ENCODE data around the gene SLC1A7. TPM values are rescaled to one million over a fixed set of nuclear protein-coding genes. Genes with fewer than 3 reads are reported as not detected.

The SLC1A7 gene
- polyA plus RNA-seq, 1 donor from 2014 or later, result not detected

DNA sequence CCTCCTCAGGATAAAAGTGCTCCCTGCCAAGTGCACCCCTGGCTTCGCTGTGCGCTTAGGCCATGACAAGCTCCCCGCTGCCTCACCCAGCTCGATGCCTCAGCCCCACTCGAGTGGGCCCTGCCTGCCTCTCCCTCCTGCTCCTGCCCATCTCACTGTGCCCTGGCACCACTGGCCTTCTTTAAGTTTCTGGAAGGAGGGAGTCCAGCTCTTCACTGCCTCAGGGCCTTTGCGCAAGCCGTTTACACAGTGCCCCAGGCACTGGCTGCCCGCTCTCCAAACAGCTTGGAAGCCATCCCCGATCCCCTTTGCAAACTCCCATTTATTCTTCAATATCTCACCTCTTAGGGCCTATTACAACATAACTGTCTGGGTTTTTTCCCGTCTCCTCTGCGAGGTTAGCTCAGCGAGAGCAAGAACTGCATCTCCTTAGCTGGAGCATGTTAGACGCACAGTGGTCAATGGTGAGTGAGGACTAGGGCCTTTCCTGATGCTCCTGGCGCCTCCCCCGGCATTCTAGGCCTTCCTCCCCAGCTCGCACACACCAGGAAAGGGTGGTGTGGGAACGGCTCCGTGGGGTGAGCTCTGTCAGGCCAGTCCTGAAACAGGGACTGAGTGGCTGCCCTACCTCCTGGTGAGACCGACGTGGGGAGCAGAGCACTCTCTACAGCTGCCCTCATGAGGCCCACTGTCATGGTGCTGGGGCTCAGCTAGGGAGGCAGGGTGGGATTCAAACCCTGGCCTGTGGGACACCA, 48.5 kb downstream of the SLC1A7 start:
- no peaks in the 10 kb centered on the region for H3K36me3 ChIP-seq (ENCODE audit: insufficient read depth, low read length)
- H3K9me3 ChIP-seq (ENCODE audit: low read length), result no peaks in the 10 kb centered on the region
- H4K20me1 ChIP-seq (ENCODE audit: insufficient read depth), result no peaks in the 10 kb centered on the region
- H3K27ac ChIP-seq (ENCODE audit: low read length), result no peak overlapping the region
- H2AFZ ChIP-seq (ENCODE audit: low read depth, low read length), result no peak overlapping the region
- no peak overlapping the region for H3K4me3 ChIP-seq (ENCODE audit: low read length)
- H3K27me3 ChIP-seq (ENCODE audit: insufficient read depth, low read depth, low read length), result no peaks in the 10 kb centered on the region
- no peaks in the 10 kb centered on the region for H3K9me2 ChIP-seq (ENCODE audit: insufficient read depth, low read length)
- no peak overlapping the region for H3K9ac ChIP-seq (ENCODE audit: low read length)
- no peak overlapping the region for H3K4me2 ChIP-seq (ENCODE audit: low read length)
- TF ChIP-seq MXI1 (conservative IDR thresholded peaks at IDR 0.05; ENCODE audit: poor library complexity, severe bottlenecking) (no peak), EP300 (conservative IDR thresholded peaks at IDR 0.05; ENCODE audit: poor library complexity, severe bottlenecking) (no peak), SMC3 (conservative IDR thresholded peaks at IDR 0.05; ENCODE audit: poor library complexity) (no peak), RAD21 (conservative IDR thresholded peaks at IDR 0.05) (no peak), TAF1 (IDR thresholded peaks at IDR 0.05; ENCODE audit: low read depth) (no peak), POLR2AphosphoS5 (IDR thresholded peaks at IDR 0.05) (no peak), EZH2 (IDR thresholded peaks at IDR 0.05; ENCODE audit: borderline replicate concordance, insufficient read depth, low read length, poor library complexity, severe bottlenecking) (no peak)
- TF ChIP-seq, protein P1, sequence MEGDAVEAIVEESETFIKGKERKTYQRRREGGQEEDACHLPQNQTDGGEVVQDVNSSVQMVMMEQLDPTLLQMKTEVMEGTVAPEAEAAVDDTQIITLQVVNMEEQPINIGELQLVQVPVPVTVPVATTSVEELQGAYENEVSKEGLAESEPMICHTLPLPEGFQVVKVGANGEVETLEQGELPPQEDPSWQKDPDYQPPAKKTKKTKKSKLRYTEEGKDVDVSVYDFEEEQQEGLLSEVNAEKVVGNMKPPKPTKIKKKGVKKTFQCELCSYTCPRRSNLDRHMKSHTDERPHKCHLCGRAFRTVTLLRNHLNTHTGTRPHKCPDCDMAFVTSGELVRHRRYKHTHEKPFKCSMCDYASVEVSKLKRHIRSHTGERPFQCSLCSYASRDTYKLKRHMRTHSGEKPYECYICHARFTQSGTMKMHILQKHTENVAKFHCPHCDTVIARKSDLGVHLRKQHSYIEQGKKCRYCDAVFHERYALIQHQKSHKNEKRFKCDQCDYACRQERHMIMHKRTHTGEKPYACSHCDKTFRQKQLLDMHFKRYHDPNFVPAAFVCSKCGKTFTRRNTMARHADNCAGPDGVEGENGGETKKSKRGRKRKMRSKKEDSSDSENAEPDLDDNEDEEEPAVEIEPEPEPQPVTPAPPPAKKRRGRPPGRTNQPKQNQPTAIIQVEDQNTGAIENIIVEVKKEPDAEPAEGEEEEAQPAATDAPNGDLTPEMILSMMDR (IDR thresholded peaks at IDR 0.05; ENCODE audit: poor library complexity, severe bottlenecking), result no peak
- TF ChIP-seq, protein P2, sequence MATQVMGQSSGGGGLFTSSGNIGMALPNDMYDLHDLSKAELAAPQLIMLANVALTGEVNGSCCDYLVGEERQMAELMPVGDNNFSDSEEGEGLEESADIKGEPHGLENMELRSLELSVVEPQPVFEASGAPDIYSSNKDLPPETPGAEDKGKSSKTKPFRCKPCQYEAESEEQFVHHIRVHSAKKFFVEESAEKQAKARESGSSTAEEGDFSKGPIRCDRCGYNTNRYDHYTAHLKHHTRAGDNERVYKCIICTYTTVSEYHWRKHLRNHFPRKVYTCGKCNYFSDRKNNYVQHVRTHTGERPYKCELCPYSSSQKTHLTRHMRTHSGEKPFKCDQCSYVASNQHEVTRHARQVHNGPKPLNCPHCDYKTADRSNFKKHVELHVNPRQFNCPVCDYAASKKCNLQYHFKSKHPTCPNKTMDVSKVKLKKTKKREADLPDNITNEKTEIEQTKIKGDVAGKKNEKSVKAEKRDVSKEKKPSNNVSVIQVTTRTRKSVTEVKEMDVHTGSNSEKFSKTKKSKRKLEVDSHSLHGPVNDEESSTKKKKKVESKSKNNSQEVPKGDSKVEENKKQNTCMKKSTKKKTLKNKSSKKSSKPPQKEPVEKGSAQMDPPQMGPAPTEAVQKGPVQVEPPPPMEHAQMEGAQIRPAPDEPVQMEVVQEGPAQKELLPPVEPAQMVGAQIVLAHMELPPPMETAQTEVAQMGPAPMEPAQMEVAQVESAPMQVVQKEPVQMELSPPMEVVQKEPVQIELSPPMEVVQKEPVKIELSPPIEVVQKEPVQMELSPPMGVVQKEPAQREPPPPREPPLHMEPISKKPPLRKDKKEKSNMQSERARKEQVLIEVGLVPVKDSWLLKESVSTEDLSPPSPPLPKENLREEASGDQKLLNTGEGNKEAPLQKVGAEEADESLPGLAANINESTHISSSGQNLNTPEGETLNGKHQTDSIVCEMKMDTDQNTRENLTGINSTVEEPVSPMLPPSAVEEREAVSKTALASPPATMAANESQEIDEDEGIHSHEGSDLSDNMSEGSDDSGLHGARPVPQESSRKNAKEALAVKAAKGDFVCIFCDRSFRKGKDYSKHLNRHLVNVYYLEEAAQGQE (IDR thresholded peaks at IDR 0.05; ENCODE audit: borderline replicate concordance), result no peak
- no peaks in the 10 kb centered on the region for H3K79me2 ChIP-seq (replicated peaks; ENCODE audit: insufficient read depth, low read length)
- H3F3A ChIP-seq (ENCODE audit: insufficient read depth, low read length, poor library complexity, severe bottlenecking), result no peaks in the 10 kb centered on the region

DNA sequence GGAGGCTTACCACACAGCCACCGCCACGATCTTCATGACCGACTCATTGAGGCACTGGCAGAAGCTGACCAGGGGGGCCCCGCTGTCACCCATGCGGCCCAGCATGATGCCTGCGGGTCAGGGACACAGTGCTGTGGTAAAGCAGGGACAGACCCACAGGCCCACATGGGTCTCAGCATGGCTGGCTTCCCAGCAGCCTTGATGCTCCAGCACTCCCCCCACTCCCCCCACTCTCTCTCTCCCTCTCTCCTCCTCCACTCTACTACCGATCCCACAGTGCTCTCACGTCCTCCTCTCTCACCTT, 49.0 kb downstream of the SLC1A7 start:
- no peaks in the 10 kb centered on the region for H3K79me2 ChIP-seq (replicated peaks; ENCODE audit: insufficient read depth, low read length)
- no peak overlapping the region for H3K4me2 ChIP-seq (ENCODE audit: low read length)
- TF ChIP-seq TAF1 (IDR thresholded peaks at IDR 0.05; ENCODE audit: low read depth) (no peak), EZH2 (IDR thresholded peaks at IDR 0.05; ENCODE audit: borderline replicate concordance, insufficient read depth, low read length, poor library complexity, severe bottlenecking) (no peak), MXI1 (conservative IDR thresholded peaks at IDR 0.05; ENCODE audit: poor library complexity, severe bottlenecking) (no peak), RAD21 (conservative IDR thresholded peaks at IDR 0.05) (no peak), SMC3 (conservative IDR thresholded peaks at IDR 0.05; ENCODE audit: poor library complexity) (no peak), POLR2AphosphoS5 (IDR thresholded peaks at IDR 0.05) (no peak), EP300 (conservative IDR thresholded peaks at IDR 0.05; ENCODE audit: poor library complexity, severe bottlenecking) (no peak)
- TF ChIP-seq, protein P1 (IDR thresholded peaks at IDR 0.05; ENCODE audit: poor library complexity, severe bottlenecking), result no peak
- TF ChIP-seq, protein P2 (IDR thresholded peaks at IDR 0.05; ENCODE audit: borderline replicate concordance), result no peak

More for the DNA sequence above, 49.0 kb downstream of the SLC1A7 start:
- Histone ChIP-seq H3K27ac (ENCODE audit: low read length) (no peak overlapping the region), H3K9ac (ENCODE audit: low read length) (no peak overlapping the region), H3K4me3 (ENCODE audit: low read length) (no peak overlapping the region), H3K36me3 (ENCODE audit: insufficient read depth, low read length) (no peaks in the 10 kb centered on the region), H2AFZ (ENCODE audit: low read depth, low read length) (no peak overlapping the region), H3K27me3 (ENCODE audit: insufficient read depth, low read depth, low read length) (no peaks in the 10 kb centered on the region), H4K20me1 (ENCODE audit: insufficient read depth) (no peaks in the 10 kb centered on the region), H3F3A (ENCODE audit: insufficient read depth, low read length, poor library complexity, severe bottlenecking) (no peaks in the 10 kb centered on the region), H3K9me2 (ENCODE audit: insufficient read depth, low read length) (no peaks in the 10 kb centered on the region), H3K9me3 (ENCODE audit: low read length) (no peaks in the 10 kb centered on the region)
